ENCODE results near the gene HLX. TPM values are rescaled to one million over a fixed set of nuclear protein-coding genes. Genes with fewer than 3 reads are reported as not detected.
A peak's percentile ranks its signal among the peaks of the same experiment; 100 is the strongest.

HLX gene
- total RNA-seq, 1 donor, result 8.1 TPM

DNA sequence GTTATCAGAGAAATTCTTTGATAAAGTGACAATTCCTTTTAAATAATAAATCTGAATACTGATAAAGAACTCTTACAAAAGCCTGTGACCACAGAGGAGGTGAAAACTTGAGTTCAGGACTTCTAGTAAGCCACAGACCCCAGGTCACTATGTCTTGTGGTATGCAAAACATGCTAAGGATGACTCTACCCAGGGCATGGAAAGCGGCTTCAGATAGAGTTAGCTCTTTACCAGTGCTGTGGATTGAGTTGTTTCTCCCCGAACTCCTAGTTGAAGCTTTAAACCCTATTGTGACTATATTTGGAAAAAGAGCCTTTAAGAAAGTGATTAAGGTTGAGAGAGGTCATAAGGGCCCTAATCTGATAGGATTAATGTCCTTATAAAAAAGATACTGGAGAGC lies 42.3 kb downstream of the HLX start:
- no peak for DNase-seq (ENCODE audit: low read depth in 2 of 3, low spot score in 2 of 3)

GRCh38 chr1:220921971-220922635 lies 42.9 kb downstream of the HLX start:
- peak in 2 of 3 donors; percentile 26 to 53 for DNase-seq (ENCODE audit: low read depth in 2 of 3, low spot score in 2 of 3)

DNA sequence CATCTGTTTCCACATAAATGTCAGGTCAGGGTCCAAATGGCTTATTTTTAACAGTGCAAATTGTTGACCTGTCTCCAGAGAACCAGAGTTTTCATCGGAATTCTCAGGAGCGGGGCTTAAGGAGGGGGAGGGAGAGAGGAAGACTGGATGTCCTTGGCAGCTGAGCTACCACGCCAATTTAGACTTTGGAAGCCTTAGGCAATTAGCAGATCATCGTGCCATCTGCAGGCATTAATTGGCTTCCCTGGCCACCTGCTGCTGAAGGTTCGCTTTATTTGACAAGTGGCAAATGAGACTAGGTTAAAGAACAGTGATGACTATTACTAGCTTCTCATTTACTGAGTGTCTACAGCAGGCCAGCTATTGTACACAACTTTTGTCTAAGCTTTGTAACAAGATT lies 43.7 kb downstream of the HLX start:
- no peak for DNase-seq (ENCODE audit: low read depth in 2 of 3, low spot score in 2 of 3)

GRCh38 chr1:220924331-220924970 lies 45.2 kb downstream of the HLX start:
- DNase-seq (ENCODE audit: low read depth in 2 of 3, low spot score in 2 of 3), result no peak

DNA sequence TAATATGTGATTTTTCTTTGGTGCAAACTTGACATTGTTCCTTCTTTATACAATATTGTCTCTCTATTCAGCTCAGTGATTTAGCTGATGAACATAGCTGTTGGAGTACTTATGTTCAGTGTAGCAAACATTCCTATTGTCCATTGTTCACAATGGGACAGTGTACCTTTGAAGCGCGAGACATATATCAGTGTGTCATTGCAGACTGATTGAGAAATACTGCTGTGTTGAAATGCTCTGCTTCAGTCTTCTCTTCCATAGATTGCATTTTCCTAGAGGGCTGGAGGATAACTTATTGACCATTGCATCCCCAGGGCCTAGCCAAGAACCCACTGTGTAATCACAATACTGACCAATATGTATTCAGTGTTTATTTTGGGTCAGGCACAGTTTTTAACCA lies 46.5 kb downstream of the HLX start:
- DNase-seq (ENCODE audit: low read depth in 2 of 3, low spot score in 2 of 3), result no peak

DNA sequence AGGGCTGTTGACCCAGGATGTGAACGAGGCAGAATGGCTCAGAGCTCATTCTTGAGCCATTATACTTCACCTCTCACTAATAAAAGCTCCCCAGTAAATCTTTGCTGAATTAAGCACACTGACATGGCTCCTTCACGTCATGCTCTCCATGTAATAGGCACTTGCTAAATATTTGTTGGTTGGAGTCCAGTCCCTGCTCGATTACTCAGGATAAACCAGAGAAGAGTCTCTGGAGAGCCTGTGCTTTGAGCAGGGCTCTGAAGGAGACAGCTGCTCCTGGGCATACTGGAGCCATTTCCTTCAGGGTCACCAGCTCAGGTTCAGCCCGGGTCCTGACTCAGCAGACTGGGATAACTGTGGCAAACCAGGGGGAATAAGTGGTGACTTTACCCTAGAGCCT lies 46.9 kb downstream of the HLX start:
- no peak for DNase-seq (ENCODE audit: low read depth in 2 of 3, low spot score in 2 of 3)

- DNase-seq (ENCODE audit: low read depth in 2 of 3, low spot score in 2 of 3), result peak in 2 of 3 donors; percentile 75 to 93
These were observed 48.2 kb downstream of the HLX start for GRCh38 chr1:220927442-220927841.

- peak in 1 of 3 donors; percentile 28 for DNase-seq (ENCODE audit: low read depth in 2 of 3, low spot score in 2 of 3)
These were observed 49.1 kb downstream of the HLX start for GRCh38 chr1:220928320-220928719.

DNA sequence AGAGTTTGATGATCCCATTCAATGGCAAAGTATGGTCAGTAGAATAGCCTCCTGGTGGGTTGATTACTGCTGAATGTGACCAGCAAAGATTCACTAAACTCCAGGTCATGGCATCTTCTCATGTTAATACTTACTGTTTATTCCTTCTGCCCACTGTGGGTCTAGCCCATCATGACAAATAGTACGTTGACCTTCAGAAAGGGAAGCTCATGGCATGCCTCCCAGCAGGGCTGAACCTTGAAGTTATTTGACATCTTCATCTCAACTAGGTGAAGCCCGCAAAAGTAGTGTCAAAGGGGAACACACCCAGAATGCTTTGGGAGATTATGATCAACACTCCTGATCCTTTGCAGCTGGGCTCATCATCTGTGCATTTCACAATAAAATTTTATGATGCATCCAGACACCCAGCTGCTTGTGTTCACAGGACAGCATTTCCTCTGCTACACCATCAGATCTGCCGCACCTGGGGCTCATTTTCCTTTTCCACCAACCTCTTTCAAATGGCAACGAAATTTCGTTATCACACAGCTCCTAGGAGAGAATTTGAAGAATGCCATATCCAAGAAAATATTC lies 49.6 kb downstream of the HLX start:
- no peak for DNase-seq (ENCODE audit: low read depth in 2 of 3, low spot score in 2 of 3)

GRCh38 chr1:220929304-220929703 lies 50.1 kb downstream of the HLX start:
- DNase-seq (ENCODE audit: low read depth in 2 of 3, low spot score in 2 of 3), result no peak

Other genes starting within 250 kb of the HLX start
- 1.1 TPM for gene C1orf115, start 189.1 kb upstream of the HLX start, total RNA-seq
- 0.27 TPM for gene MTARC2, start 131.1 kb upstream of the HLX start, total RNA-seq
- 1.9 TPM for gene MTARC1, start 92.5 kb upstream of the HLX start, total RNA-seq